Activated T-cell treated with anti-CD3 and anti-CD28 coated beads, Interleukin-2, amount 50 U/mL, for 24 hours (primary cell): Measurements from ENCODE around the gene LPCAT2.
"Not testable (repeated sequence)": the region's sequence is repeated elsewhere in the genome, so short reads cannot be mapped to it uniquely, and the experiment has no call there.

ENCODE experiments used
- DNase-seq: peaks from one replicate; pipeline ENCODE4 v3.0.0-alpha.2; 2020
- H3K27ac Mint-ChIP-seq: 2 replicates; pipeline ENCODE4 v1.8.0; 2020; ENCODE audit warnings: mild to moderate bottlenecking, mixed read lengths
- H3K27me3 Mint-ChIP-seq: 2 replicates; pipeline ENCODE4 v1.8.0; 2020; ENCODE audit warnings: mixed read lengths
- H3K36me3 Mint-ChIP-seq: 2 replicates; pipeline ENCODE4 v1.8.0; 2020; ENCODE audit warnings: low read depth, mixed read lengths
- H3K4me1 Mint-ChIP-seq: 2 replicates; pipeline ENCODE4 v1.8.0; 2020; ENCODE audit warnings: low read depth, mixed read lengths
- H3K4me3 Mint-ChIP-seq: 2 replicates; pipeline ENCODE4 v1.8.0; 2020; ENCODE audit warnings: mild to moderate bottlenecking, moderate library complexity, mixed read lengths
- H3K9me3 Mint-ChIP-seq: 2 replicates; pipeline ENCODE4 v1.8.0; 2020; ENCODE audit warnings: mixed read lengths

LPCAT2 gene

GRCh38 chr16:55615071-55615470, 106.2 kb downstream of the LPCAT2 start:
- Mint-ChIP-seq H3K4me1 (no peaks in the 10 kb centered on the region), H3K27ac (no peak overlapping the region), H3K36me3 (no peaks in the 10 kb centered on the region), H3K4me3 (no peak overlapping the region), H3K9me3 (no peaks in the 10 kb centered on the region), H3K27me3 (peaks cover 26% of the 10 kb centered on the region)
- DNase-seq = no peak

DNA sequence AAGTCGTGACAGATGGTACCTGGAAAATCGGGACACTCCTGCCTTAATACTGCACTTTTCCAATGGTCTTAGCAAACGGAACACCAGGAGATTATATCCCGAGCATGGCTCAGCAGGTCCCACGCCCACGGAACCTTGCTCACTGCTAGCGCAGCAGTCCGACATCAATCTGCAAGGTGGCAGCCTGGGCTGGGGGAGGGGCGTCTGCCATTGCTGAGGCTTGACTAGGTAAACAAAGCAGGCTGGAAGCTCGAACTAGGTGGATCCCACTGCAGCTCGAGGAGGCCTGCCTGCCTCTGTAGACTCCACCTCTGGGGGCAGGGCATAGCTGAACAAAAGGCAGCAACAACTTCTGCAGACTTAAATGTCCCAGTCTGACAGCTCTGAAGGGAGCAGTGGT, 106.8 kb downstream of the LPCAT2 start:
- H3K27me3 Mint-ChIP-seq = peaks cover 27% of the 10 kb centered on the region
- not testable (repeated sequence) for H3K27ac Mint-ChIP-seq, H3K36me3 Mint-ChIP-seq, DNase-seq, H3K9me3 Mint-ChIP-seq, H3K4me3 Mint-ChIP-seq, H3K4me1 Mint-ChIP-seq

DNA sequence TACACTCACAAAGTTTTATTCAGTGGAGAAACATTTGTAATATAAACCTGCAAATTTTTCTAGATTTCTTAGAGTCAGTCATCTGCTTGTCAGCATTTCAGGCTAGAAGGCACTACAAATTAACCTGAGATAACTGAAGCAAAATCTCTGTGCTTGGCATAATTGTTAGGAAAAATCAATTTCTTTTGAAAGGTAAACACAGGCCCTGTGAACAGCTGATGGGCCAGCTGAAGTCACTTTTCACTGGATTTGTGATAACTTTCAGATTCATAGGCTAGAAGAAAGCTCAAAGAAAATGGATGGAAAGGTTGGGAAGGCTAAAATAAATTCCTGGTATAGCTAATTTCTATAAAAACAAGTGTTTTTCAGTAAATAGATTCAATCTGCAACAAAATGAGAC, 112.9 kb downstream of the LPCAT2 start:
- H3K27ac Mint-ChIP-seq = no peak overlapping the region
- H3K4me1 Mint-ChIP-seq = no peaks in the 10 kb centered on the region
- no peaks in the 10 kb centered on the region for H3K36me3 Mint-ChIP-seq
- no peak for DNase-seq
- no peaks in the 10 kb centered on the region for H3K9me3 Mint-ChIP-seq
- peaks cover 12% of the 10 kb centered on the region for H3K27me3 Mint-ChIP-seq
- H3K4me3 Mint-ChIP-seq = no peak overlapping the region

DNA sequence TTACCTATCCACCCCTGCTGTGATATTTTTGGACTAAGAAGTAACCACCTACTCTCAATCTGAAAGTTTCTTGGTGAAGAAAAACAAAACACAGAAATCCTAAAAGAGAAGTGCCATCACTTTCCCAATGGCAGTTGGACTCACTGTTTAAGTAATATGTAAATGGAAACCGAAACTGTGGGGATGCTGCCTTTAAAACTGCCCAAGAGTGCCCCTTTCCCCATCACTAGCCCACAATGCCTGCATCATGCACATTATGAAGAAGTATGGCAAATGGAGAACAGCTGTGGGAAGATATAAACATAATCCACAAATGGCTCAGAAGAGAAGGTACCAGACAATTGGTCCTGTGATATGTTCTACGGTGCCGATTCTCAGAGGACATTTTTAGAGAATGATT, 113.4 kb downstream of the LPCAT2 start:
- Mint-ChIP-seq H3K36me3 (no peaks in the 10 kb centered on the region), H3K4me3 (no peak overlapping the region), H3K27me3 (peaks cover 8% of the 10 kb centered on the region), H3K27ac (no peak overlapping the region), H3K9me3 (no peaks in the 10 kb centered on the region), H3K4me1 (no peaks in the 10 kb centered on the region)
- no peak for DNase-seq

DNA sequence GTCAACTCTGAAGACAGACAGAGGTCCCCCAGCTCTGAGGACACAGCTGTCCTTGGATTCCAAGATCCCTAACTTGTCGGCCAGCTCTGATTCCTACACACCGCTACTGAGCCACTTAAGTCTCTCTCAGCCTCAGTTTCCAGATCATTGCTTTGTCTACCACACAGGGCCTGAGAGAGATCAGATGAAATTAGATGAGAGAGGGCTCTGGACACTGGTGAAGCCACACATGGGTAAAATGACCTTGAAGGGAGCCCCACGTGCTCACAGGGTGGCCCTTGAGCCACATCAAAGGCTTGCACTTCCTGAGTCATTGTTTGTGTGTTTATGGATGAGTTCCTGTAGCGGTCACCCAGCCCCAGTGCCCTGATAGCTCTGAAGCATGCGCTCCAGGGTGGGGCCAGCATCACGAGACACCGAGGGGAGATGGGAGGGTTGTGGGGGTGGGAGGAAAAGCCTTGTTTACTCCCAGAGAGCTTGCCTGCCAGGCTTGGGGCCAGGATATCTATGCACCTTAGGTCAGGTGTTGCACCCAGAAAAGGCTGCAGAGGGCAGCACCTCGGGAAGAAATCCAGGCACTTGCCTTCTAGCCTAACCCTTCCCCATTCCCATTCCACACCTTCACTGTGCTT, 114.2 kb downstream of the LPCAT2 start:
- Mint-ChIP-seq H3K4me3 (no peak overlapping the region), H3K9me3 (no peaks in the 10 kb centered on the region), H3K4me1 (no peaks in the 10 kb centered on the region), H3K36me3 (no peaks in the 10 kb centered on the region), H3K27ac (no peak overlapping the region), H3K27me3 (peaks cover 6% of the 10 kb centered on the region)
- DNase-seq = no peak

DNA sequence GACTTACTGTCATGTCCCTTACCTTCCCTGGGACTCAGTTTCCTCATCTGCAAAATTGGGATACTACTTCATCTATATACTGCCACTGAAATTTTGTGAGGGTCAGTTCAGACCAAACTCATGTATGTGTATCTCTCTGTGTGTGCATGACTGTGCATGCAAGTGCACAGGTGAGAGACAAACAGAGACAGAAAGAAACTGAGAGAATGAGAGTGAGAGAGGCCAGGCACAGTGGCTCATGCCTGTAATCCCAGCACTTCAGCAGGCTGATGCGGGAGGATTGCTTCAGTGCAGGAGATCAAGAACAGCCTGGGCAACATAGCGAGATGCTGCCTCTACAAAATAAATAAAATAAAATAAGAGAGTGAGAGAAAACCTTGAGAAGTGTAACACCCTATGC, 114.8 kb downstream of the LPCAT2 start:
- Mint-ChIP-seq H3K27ac (no peak overlapping the region), H3K9me3 (no peaks in the 10 kb centered on the region), H3K4me1 (no peaks in the 10 kb centered on the region), H3K36me3 (no peaks in the 10 kb centered on the region), H3K27me3 (peaks cover 6% of the 10 kb centered on the region), H3K4me3 (no peak overlapping the region)
- DNase-seq = no peak

DNA sequence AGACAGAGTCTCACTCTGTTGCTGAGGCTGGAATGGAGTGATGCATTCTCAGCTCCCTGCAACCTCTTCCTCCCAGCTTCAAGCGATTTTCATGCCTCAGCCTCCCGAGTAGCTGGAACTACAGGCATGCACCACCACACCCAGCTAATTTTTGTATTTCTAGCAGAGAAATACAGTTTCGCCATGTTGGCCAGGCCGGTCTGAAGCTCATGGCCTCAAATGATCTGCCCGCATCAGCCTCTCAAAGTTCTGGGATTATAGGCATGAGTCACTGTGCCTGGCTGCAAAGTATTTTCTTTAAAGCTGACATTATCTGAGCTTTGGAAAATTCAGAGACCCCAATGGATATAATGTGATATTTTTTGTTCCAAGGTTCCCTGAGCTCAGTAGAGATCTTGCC, 115.8 kb downstream of the LPCAT2 start:
- no peaks in the 10 kb centered on the region for H3K4me1 Mint-ChIP-seq
- H3K4me3 Mint-ChIP-seq = no peak overlapping the region
- no peak for DNase-seq
- no peaks in the 10 kb centered on the region for H3K9me3 Mint-ChIP-seq
- H3K27me3 Mint-ChIP-seq = peaks cover 16% of the 10 kb centered on the region
- H3K36me3 Mint-ChIP-seq = no peaks in the 10 kb centered on the region
- H3K27ac Mint-ChIP-seq = no peak overlapping the region

DNA sequence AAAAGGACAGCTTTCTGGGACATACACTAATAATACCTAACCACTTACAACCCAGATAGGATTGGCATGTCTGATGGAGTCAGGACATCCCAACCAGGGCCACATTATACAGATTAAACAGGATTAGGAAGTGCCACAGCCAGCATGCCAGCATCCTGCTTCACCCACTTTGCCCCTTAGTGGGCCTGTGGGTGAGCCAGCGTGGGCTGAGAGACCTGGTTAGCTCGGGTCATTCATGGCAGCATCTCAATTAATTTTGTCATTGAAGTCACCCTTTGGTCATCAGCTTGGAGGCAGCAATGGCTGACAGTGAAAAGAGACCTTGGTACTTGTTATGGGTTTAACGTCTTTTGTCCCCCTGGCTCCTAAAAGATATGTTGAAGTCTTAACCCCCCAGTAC, 117.0 kb downstream of the LPCAT2 start:
- no peaks in the 10 kb centered on the region for H3K36me3 Mint-ChIP-seq
- H3K9me3 Mint-ChIP-seq = no peaks in the 10 kb centered on the region
- H3K27me3 Mint-ChIP-seq = peaks cover 13% of the 10 kb centered on the region
- DNase-seq = no peak
- no peaks in the 10 kb centered on the region for H3K4me1 Mint-ChIP-seq
- H3K4me3 Mint-ChIP-seq = no peak overlapping the region
- H3K27ac Mint-ChIP-seq = no peak overlapping the region

- no peaks in the 10 kb centered on the region for H3K36me3 Mint-ChIP-seq
- H3K4me1 Mint-ChIP-seq = no peaks in the 10 kb centered on the region
- H3K27ac Mint-ChIP-seq = no peak overlapping the region
- H3K4me3 Mint-ChIP-seq = no peak overlapping the region
- no peaks in the 10 kb centered on the region for H3K9me3 Mint-ChIP-seq
- no peak for DNase-seq
- H3K27me3 Mint-ChIP-seq = peaks cover 17% of the 10 kb centered on the region
These were observed 119.6 kb downstream of the LPCAT2 start for GRCh38 chr16:55628306-55628968.

DNA sequence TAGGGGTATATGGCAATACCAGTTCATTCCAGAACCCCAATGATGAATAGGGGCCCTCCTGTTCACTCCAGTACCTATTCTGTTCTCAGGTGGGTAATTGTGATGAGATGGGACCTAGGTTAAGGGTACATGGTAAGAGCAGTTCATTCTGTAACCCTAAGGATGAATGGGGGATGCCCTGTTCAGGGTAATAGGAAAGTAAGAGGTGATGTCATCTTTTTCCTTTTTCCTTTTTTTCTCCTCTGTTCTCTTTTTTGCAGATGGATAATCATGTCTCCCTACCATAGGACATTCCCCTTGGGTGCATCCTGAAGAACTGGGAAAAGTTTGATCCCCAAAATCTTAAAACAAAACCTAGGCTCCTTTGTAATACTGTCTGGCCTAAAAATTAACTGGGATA, 121.9 kb downstream of the LPCAT2 start:
- Mint-ChIP-seq H3K27me3 (peaks cover 16% of the 10 kb centered on the region), H3K4me1 (no peaks in the 10 kb centered on the region), H3K9me3 (no peaks in the 10 kb centered on the region), H3K4me3 (no peak overlapping the region), H3K27ac (no peak overlapping the region), H3K36me3 (no peaks in the 10 kb centered on the region)
- DNase-seq = no peak

DNA sequence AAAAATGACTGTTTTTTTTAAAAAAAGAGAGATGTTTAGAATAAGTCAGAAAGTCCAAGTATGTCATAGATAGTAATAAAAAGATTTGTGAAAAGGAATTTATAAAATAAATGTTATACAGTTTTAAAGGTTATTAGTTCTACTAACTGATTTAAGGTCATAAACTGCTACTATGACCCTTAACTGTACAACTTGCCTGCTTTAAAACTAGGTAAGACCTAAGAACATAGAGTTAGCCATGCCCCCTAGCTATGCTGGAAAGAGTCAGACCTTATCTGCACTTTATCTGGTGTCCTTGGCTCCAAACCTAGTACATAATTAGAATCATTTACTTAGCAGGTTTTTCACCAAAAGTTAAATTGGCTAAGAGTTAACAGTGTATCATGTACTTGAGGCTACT, 123.4 kb downstream of the LPCAT2 start:
- Mint-ChIP-seq H3K36me3 (no peaks in the 10 kb centered on the region), H3K9me3 (no peaks in the 10 kb centered on the region), H3K27me3 (peaks cover 23% of the 10 kb centered on the region), H3K4me1 (no peaks in the 10 kb centered on the region), H3K27ac (no peak overlapping the region), H3K4me3 (no peak overlapping the region)
- no peak for DNase-seq

DNA sequence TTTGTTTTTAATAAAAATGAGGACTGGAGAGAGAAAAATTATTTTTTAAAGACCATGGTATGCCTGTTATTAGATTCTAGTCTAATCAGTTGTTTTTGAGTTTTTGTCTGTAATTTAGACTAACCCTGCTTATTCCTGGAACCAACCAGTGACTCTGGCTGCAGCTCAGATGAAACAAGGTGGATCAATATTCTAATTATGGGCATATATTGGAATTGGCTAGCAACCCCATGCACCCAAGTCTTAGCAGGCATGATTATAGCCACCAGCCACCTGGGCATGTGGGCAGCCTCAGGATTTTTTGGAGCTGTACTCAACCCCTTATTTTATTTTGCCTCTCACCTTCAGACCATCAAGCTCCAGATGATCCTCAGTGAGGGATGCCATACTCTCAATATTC, 125.3 kb downstream of the LPCAT2 start:
- no peaks in the 10 kb centered on the region for H3K36me3 Mint-ChIP-seq
- peaks cover 25% of the 10 kb centered on the region for H3K27me3 Mint-ChIP-seq
- no peak overlapping the region for H3K4me3 Mint-ChIP-seq
- H3K27ac Mint-ChIP-seq = no peak overlapping the region
- DNase-seq = no peak
- H3K9me3 Mint-ChIP-seq = no peaks in the 10 kb centered on the region
- no peaks in the 10 kb centered on the region for H3K4me1 Mint-ChIP-seq
